HS-27A (cell line): Measurements from ENCODE around the gene GDAP1L1.
"Not testable (repeated sequence)": the region's sequence is repeated elsewhere in the genome, so short reads cannot be mapped to it uniquely, and the experiment has no call there.

Source experiments
- DNase-seq: peaks from one replicate; pipeline ENCODE4 v3.0.0-alpha.2; 2012; ENCODE audit warnings: low read depth, missing footprints

Gene GDAP1L1

DNA sequence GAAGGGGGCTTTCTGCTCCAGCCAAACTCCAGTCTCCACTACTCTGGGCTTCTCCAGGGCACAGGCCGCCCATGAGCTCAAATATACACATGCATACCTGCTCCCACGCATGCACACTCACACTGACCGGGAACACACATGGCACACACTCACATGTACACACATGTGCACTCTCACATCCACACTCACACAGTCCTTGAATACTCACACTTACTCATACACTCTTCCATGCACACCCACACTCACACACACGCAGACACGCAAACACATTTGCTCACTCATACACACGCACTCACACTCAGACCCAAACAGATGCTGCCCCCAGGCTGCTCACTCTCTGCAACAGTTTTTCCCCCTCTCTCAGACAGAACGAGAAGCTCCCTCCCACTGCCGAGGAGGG is 7.0 kb downstream of the GDAP1L1 start:
- no peak for DNase-seq

DNA sequence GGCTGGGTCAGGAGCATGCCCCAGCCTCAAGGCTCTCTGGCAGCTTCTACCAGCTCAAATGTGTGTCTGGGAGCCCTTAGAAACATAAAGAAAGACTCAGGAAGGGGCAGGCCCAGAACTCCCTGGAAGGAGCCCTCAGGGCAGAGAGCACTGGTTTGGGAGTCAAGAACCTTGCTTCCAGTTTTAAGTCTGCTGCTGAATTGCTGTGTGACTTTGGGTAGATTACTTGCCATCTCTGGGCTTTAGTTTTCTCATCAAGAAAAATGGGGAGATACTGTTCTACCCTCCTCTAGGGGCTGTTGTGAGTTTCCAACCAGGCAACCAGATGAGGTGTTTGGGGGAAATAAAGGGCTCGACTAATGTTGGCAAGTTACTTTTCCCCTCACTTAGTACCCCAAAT is 8.8 kb downstream of the GDAP1L1 start:
- no peak for DNase-seq

- no peak for DNase-seq
Measured at GRCh38 chr20:44256961-44257360, 9.9 kb downstream of the GDAP1L1 start.

- no peak for DNase-seq
Measured at GRCh38 chr20:44258226-44258890, 11.2 kb downstream of the GDAP1L1 start.

GRCh38 chr20:44264287-44264686 is 17.2 kb downstream of the GDAP1L1 start:
- DNase-seq: no peak

DNA sequence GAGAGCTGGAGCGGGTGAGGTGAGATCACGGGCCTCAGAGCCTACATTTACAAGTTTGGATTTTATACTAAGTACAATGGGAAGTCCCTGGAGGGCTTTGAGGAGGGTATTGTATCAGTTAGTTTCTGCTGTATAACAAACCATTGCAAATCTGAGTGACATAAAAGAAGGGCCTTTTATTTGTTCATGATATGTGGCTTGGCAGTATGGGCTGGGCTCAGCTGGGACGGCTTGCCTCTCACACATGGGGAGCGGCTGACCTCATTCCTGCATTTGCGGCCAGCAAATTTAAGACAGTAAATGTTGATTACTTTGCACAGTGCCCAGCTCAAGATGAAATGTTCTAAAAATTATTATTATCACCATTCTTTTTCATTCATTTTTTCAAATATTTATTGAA is 21.7 kb downstream of the GDAP1L1 start:
- no peak for DNase-seq

DNA sequence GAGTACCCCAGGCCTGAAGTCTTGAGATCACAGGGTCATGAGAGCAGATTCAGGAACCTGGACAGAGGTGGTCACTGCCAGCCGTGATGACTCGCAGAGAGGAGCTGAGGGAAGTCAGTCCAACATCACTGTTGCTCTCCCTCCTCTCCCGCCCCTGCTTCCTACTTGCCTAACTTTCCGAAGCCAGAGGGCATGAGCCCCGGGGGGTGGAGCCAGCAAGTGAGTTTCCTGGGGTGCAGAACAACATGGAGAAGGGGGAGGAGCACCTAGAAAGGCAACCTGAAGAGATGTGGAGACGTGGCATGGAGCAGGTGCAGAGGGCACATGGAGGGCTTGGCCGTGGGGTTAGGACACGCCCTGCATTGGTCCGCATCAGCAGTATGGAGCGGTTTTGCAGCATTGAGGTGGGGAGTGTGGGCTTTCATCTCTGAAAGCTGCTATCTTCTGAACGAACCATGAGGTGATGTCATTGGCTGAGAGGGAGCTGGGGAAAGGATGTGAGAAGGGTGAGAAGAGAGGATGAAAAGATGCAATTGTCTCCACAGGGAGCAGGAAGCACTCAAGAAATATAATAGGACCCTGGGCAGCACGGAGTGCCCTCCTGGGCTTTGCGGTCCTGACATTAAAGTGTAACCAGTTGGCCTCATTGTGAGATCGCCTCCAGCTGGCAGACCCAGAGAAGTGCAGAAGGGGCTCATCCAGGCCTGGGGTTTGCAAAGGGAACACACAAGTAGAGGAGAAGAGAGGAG is 25.0 kb downstream of the GDAP1L1 start:
- no peak for DNase-seq

GRCh38 chr20:44273231-44274215 is 26.4 kb downstream of the GDAP1L1 start:
- DNase-seq: no peak

DNA sequence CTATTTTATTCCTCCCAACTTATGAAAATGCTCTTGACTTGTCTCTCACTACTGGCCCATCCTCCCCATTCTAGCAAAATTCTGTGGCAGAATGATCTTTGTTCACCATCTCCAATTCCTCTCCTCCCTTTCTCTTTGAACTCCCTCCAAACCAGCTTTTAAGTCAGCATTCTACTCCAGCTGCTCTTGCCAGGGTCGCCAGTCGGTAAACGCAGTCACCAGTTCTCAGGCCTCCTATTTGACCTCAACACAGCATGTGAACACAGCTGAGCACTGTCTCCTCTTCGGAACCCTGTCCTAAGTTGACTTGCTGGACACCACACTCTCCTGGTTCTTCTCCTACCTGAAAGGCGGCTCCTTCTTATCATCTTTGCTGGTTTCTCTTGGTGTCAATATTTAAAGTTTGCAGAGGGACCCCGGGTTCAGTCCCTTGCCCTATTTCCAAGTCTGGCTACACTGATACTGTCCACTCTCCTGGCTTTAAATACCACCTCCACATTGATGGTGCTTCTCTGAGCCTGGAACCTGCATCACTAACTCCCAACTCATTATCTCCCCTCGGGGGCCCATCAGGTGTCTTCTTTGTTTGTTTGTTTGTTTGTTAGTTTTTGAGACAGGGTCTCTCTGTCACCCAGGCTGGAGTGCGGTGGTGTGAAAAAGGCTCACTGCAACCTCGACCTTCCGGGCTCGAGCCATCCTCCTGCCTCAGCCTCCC is 27.4 kb downstream of the GDAP1L1 start:
- no peak for DNase-seq

DNA sequence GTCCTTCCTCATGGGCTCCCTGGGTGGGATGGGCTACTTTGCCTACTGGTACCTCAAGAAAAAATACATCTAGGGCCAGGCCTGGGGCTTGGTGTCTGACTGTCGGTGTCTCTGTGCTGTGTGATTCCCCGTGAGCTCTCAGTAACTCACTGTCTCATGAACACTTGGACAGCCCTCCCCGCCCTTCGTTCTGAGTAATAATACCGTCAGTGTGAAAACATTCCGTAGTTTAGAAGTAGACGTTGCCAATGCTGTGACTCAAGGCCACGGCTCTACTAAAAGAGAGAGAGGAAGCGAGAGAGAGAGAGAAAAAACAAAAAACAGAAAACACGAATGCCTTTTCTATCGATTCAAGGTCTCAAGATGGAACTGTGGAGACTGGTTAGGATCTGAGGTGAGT is 32.1 kb downstream of the GDAP1L1 start:
- DNase-seq: peak; percentile 67

DNA sequence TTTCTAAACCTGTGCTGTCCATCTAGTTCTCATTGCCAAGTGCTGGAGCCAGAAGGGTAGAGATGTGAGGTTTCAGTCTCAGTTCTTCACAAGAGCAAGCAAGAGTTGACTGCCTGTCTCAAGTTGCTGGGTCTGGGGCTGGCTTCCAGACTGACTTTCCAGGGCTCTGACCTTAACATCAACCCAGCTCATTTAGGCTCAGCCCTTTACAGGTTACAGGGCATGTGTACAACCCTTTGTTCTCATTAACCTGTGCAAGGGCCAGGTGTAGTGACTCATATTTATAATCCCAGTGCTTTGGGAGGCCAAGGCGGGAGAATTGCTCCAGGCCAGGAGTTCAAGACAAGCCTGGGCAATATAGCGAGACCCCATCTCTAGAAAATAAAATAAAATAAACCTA is 33.3 kb downstream of the GDAP1L1 start:
- DNase-seq: no peak

- DNase-seq: no peak
Measured at GRCh38 chr20:44282192-44282591, 35.1 kb downstream of the GDAP1L1 start.

DNA sequence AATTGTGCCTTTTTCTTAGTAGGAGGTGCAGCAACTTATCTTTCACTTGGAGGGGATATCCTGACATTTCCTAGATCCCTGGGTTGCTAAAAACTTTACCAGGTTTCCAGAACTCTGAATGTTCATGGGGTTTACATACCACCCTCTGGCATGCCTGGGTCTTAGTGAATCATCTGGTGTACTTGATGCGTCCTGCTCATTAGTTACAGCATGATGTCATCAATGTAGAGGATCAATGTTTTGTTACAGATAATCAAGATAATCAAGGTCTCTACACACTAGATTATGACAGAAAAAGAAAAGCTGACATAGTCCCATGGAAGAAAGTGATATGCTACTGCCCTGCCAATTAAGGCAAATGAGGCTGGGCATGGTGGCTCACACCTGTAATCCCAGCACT is 36.9 kb downstream of the GDAP1L1 start:
- DNase-seq: no peak

DNA sequence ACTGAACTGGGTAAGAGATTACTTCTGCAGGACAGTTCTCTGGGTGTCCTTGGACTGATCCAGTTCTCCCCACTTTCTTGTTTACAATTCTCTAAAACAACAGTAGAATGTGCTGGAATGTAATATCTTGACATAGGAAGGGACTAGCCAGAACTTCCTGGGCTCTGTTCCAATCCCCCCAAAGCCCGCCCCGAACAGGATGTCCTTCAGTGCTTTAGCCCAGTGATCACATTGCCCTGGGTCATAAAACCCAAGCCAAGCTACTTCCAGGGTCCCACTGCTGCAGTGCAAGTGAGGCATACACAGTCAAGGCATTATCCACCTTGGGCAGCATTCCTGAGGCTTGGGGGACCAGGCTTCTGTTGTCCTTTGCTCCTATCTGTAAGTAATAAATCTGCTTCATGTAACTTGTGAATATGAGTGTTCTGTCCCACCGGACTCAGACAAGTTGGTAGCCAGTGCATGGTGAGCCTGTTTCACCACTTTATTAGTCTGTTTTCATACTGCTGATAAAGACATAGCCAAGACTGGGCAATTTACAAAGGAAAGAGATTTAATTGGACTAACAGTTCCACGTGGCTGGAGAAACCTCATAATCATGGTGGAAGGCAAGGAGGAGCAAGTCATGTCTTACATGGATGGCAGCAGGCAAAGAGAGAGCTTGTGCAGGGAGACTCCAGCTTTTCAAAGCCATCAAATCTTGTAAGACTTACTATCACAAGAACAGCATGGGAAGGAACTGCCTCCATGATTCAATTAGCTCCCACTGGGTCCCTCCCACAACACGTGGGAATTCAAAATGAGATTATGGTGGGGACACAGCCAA is 40.4 kb downstream of the GDAP1L1 start:
- DNase-seq: no peak

DNA sequence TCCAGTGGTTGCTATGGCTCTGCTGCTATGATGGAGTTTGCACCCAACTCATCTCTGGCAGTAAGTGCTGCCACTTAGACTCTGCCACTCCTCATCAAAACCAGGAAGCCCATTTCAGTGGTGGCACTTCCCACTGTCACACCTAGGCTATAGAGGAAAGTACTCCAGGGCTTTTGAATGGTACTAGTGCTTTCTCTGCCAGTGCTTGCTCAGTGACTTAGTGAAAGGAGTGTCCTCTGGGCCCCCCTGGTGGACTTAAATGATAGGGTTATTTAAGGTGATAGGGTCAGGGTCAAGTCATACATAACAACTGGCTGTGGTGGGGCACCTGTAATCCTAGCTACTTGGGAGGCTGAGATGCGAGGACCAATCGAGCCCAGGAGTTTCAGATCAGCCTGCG is 41.1 kb downstream of the GDAP1L1 start:
- no peak for DNase-seq

GRCh38 chr20:44291754-44292153 is 44.6 kb downstream of the GDAP1L1 start:
- no peak for DNase-seq

DNA sequence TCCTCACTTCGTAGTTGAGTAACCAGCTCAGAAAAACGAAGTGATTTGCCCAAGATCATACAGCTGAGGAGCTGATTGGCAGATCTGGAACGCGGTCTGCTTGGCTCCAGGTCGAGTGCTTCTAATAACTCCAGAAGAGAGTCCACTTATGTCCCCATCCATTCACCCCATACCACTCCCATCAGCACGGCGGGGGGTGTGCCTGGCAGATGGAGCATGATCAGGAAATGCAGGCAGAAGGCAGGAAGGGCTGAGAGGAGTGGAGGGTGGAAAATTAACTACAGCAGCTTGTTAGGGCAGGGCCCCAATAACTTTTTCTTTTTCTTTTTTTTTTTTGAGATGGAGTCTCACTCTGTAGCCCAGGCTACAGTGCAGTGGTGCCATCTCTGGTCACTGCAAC is 48.9 kb downstream of the GDAP1L1 start:
- no peak for DNase-seq

DNA sequence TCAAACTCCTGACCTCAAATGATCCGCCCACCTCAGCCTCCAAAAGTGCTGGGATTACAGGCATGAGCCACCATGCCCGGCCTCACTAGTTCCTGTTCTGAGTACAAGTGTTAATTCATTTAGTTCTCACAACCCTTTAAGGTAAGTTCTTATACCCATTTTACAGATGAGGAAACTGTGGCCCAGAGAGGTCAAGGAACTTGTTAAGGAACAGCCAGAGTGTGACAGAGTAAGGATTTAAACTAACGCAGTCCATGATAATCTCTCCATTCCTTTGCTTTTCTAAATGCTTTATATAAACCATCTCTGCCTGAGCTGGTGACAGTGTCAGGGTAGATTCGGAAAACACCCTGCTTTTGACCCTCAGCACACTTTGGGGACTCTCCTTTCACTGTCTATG is 50.6 kb downstream of the GDAP1L1 start:
- no peak for DNase-seq

DNA sequence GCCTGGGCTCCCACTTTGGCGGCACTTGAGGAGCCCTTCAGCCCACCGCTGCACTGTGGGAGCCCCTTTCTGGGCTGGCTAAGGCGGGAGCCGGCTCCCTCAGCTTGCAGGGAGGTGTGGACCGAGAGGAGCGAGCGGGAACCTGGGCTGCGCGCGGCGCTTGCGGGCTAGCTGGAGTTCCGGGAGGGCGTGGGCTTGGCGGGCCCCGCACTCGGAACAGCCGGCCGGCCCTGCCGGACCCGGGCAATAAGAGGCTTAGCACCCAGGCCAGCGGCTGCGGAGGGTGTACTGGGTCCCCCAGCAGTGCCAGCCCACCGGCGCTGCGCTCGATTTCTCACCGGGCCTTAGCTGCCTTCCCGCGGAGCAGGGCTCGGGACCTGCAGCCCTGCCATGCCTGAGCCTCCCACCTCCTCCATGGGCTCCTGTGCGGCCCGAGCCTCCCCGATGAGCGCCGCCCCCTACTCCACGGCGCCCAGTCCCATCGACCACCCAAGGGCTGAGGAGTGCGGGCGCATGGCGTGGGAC is 52.0 kb downstream of the GDAP1L1 start:
- not testable (repeated sequence) for DNase-seq

GRCh38 chr20:44301285-44301684 is 54.2 kb downstream of the GDAP1L1 start:
- no peak for DNase-seq
